Psoas muscle (tissue), 8 donors: Measurements from ENCODE around the gene EPB41L4A. TPM values are rescaled to one million over a fixed set of nuclear protein-coding genes. Genes with fewer than 3 reads are reported as not detected.
"Not testable (repeated sequence)": the region's sequence is repeated elsewhere in the genome, so short reads cannot be mapped to it uniquely, and the experiment has no call there.

Experiments used
- ATAC-seq, 4 donors: fragments of 200-7000 bp; cut with Tn5 transposase; one replicate each; pipeline ENCODE4 v1.9.1; 2020; ENCODE audit warnings: moderate library complexity in 3 of 4, mild to moderate bottlenecking in 2 of 4
- DNase-seq, 2 donors: peaks; one replicate each; pipeline ENCODE4 v3.0.0-alpha.2; 2020
- H3K27ac ChIP-seq: fragments of 200-600 bp; one replicate; pipeline ENCODE4 v1.8.0; 2022
- H3K27me3 ChIP-seq, 3 donors: fragments of 200-600 bp in 1 of 3; one replicate each; pipeline versions ENCODE4 v1.6.1 to v1.8.0; 2013 to 2022; ENCODE audit warnings: low read length in 2 of 3, mild to moderate bottlenecking in 2 of 3, moderate library complexity in 1 of 3; ENCODE audit not compliant: insufficient read depth in 3 of 3
- H3K36me3 ChIP-seq, 2 donors: fragments of 200-600 bp in 1 of 2; one replicate each; pipeline versions ENCODE4 v1.6.1 to v1.8.0; 2013 to 2022; ENCODE audit warnings: low read depth in 1 of 2, mild to moderate bottlenecking in 1 of 2, moderate library complexity in 1 of 2; ENCODE audit not compliant: insufficient read depth in 1 of 2
- H3K4me1 ChIP-seq: fragments of 200-600 bp; one replicate; pipeline ENCODE4 v1.8.0; 2022
- H3K4me3 ChIP-seq: fragments of 200-600 bp; one replicate; pipeline ENCODE4 v1.8.0; 2022; ENCODE audit warnings: mild to moderate bottlenecking
- H3K9me3 ChIP-seq: fragments of 200-600 bp; one replicate; pipeline ENCODE4 v1.8.0; 2022
- WGBS, 3 donors: extraction: QIAGEN DNeasy Blood & Tissue Kit; methylation state at CpG; one replicate each; pipeline versions ENCODE4 v1.1.6 to v1.1.7; 2013; 5-methylcytosine and 5-hydroxymethylcytosine counted together
- intact Hi-C, 2 donors: fragments of 100-400 bp; cut with DNase I; formaldehyde crosslinking; loops; one replicate each; pipeline versions ENCODE4 v1.11.0 to v1.14.2; 2022
- polyA plus RNA-seq, 3 donors: library from polyadenylated mRNA; stranded (reverse); fragments of 200-250 nt; gene quantifications; one replicate each; pipeline ENCODE4 v1.2.3, GENCODE V29; 2013
- total RNA-seq, 4 donors: library from RNA; stranded (reverse); fragmentation: NEBNext Ultra II Directional in 2 of 4; extraction: Animal tissue kit (Norgen Biotek cat#: 25700) in 2 of 4; gene quantifications; one replicate each; pipeline versions ENCODE4 v1.2.1 to v1.2.4, GENCODE V29; 2021 to 2023
- TF ChIP-seq, protein P1 (sequence below): fragments of 200-600 bp; IDR thresholded peaks from one replicate; pipeline ENCODE4 v1.8.0; 2022; ENCODE audit warnings: antibody characterized with exemption
- donor health status: healthy with polysubstance abuse.
- donor health status: DM: no; HTN: no; CAD: no; lungs with moderate emphysema.
- donor health status: Bipolar disorder and iron deficiency.
- donor health status: healthy.
- donor health status: DM: yes; HTN: yes; CAD: no.
- donor health status: DM: no; HTN: no; CAD: no.
- donor health status: DM: no; HTN: no; CAD: no.
- donor health status: DM: yes; HTN: yes; CAD: no.

The EPB41L4A gene
- total and polyA plus RNA-seq, 7 donors = 1.0 to 7.2 (median 1.9) TPM

DNA sequence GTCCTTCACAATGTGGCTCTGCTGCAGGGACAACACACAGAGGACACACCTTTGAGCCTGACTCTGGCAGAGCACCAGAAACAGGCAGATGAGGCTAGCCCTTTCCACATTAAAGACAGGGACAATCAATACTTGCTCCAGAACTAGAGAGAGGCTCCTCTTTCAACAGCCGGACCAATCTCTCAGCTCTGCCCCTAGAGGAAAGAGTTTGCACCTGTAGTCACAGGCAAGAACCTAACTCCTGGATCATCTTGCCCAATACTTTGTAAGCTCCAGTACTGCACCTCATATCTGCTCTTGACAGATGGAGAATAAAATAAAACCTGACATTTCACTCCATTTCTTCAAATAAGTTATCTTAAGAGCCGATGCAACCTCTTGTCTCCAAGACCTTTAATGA lies 52.1 kb downstream of the EPB41L4A start:
- WGBS, 3 donors = 72 to 85% (median 77%) methylated on average over 2 of the region's 2 CpGs
- Histone ChIP-seq H3K4me1 (no peaks in the 10 kb centered on the region), H3K36me3 (no peaks in the 10 kb centered on the region), H3K27ac (no peak overlapping the region), H3K27me3 (no peaks in the 10 kb centered on the region), H3K9me3 (no peaks in the 10 kb centered on the region), H3K4me3 (no peak overlapping the region)
- intact Hi-C loops = no loop called here
- TF ChIP-seq, protein P1, sequence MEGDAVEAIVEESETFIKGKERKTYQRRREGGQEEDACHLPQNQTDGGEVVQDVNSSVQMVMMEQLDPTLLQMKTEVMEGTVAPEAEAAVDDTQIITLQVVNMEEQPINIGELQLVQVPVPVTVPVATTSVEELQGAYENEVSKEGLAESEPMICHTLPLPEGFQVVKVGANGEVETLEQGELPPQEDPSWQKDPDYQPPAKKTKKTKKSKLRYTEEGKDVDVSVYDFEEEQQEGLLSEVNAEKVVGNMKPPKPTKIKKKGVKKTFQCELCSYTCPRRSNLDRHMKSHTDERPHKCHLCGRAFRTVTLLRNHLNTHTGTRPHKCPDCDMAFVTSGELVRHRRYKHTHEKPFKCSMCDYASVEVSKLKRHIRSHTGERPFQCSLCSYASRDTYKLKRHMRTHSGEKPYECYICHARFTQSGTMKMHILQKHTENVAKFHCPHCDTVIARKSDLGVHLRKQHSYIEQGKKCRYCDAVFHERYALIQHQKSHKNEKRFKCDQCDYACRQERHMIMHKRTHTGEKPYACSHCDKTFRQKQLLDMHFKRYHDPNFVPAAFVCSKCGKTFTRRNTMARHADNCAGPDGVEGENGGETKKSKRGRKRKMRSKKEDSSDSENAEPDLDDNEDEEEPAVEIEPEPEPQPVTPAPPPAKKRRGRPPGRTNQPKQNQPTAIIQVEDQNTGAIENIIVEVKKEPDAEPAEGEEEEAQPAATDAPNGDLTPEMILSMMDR = no peak
- DNase-seq = no peak
- ATAC-seq = peak in 1 of 4 donors; percentile 42

DNA sequence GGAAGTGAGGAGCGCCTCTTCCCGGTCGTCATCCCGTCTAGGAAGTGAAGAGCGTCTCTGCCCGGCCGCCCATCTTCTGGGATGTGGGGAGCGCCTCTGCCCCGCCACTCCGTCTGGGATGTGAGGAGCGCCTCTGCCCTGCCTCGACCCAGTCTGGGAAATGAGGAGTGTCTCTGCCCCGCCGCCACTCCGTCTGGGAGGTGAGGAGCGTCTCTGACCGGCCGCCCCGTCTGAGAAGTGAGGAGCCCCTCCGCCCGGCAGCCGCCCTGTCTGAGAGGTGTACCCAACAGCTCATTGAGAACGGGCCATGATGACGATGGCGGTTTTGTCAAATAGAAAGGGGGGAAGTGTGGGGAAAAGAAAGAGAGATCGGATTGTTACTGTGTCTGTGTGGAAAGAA lies 58.3 kb downstream of the EPB41L4A start:
- H3K4me3 ChIP-seq, intact Hi-C loops, DNase-seq, H3K27ac ChIP-seq, H3K36me3 ChIP-seq, H3K9me3 ChIP-seq, H3K4me1 ChIP-seq, H3K27me3 ChIP-seq, ATAC-seq: not testable (repeated sequence)
- 78 to 94% (median 85%) methylated on average over 24 to 25 of the region's 26 CpGs for WGBS, 3 donors

DNA sequence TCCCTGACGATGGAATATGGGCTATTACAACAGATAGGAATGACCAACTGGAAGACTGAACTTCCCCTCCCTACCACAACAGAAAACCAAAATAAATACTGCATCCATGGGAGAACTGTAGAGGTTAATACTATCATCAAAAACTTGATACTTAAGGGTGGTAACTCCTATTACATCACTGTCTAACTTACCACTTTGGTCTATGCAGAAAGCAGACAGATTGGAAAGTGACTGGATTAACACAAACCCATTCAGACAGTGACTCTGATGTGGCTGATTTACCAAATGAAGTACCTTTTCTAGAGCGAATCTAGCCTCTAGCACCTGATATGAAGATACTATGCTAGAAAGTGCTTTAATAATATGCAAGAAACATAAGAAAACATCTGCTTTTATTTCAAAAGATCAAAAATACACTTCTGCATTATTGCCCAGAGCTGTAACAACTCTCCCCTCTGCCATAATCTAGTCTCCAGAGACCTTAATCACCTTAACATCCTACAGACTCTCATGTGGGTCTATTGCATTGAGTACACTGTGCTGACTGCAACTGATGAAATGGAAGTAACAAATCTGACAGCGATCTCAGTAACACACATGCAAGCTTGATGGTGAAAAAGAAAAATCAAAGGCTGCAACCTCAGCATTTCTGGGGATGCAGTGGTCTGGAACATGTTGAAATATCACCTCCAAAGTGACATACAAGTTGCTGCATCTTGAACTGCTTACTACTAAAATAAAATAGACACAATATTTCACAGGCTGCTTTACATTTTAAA lies 62.7 kb downstream of the EPB41L4A start:
- Histone ChIP-seq H3K4me3 (no peak overlapping the region), H3K4me1 (no peaks in the 10 kb centered on the region), H3K36me3 (no peaks in the 10 kb centered on the region), H3K9me3 (no peaks in the 10 kb centered on the region), H3K27ac (no peak overlapping the region), H3K27me3 (no peaks in the 10 kb centered on the region)
- WGBS, 3 donors = 94 to 97% (median 94%) methylated on average over 3 of the region's 3 CpGs
- ATAC-seq (no peak), DNase-seq (no peak)
- TF ChIP-seq, protein P1 = no peak
- intact Hi-C loops = loop anchor here in 1 of 2 donors (5.0 kb wide), 1 partner anchor 51 kb away; no protein-coding TSS in a partner anchor

DNA sequence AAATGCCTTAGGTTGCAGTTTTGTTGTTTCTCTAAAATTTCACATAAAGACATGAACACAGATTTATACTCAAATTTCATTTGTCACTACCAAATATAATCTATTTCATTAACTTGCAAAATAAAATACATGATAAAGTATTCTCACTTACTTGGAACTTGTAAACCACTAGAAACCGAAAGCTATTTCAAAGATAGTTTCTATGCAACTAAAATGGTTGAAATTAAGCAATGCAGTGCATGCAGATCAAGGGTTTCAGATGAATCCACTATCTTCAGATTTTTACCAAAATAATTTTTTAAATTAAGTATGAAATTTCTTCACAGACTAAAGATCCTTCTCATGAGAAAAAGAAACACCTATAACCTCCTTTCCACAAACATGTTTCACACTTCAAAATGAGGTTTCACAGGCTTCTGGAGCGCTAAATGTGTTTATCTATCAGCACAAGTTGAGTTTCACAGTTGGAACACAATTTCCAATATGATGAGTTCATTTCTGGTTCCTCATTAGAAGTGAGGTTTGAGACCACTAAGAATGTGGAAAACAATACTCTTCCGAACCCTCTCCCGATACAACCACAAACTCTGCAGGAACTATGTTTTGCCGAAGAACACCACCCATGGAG lies 63.9 kb downstream of the EPB41L4A start:
- Histone ChIP-seq H3K9me3 (no peaks in the 10 kb centered on the region), H3K27me3 (no peaks in the 10 kb centered on the region), H3K4me1 (no peaks in the 10 kb centered on the region), H3K4me3 (no peak overlapping the region), H3K36me3 (no peaks in the 10 kb centered on the region), H3K27ac (no peak overlapping the region)
- TF ChIP-seq, protein P1 = no peak
- no peak for DNase-seq
- intact Hi-C loops = loop anchor here in 1 of 2 donors (5.0 kb wide), 1 partner anchor 52 kb away; no protein-coding TSS in a partner anchor
- WGBS, 3 donors = 88 to 90% (median 89%) methylated on average over 5 of the region's 5 CpGs
- no peak for ATAC-seq

DNA sequence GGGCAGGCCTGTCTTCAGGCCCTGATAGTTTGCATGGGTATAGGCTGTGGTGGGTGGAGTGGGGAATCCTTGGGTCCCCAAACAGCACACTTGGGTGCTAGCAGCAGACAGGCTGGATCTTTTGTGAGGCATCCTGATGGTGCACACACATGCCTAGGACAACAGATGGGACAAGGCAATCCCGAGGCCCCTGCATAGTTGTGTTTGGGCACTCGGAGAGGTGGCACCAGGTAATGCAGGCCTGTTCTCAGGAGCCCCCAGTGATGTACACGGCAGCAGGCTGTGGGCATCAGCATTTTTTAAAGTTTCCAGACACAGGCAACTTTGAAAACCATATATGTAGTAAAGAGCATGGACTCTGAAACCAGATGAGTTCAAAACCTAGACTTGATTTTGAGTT lies 65.4 kb downstream of the EPB41L4A start:
- no peak for DNase-seq

More for the DNA sequence above, 65.4 kb downstream of the EPB41L4A start:
- peak in 1 of 4 donors; percentile 22 for ATAC-seq
- H3K9me3 ChIP-seq = no peaks in the 10 kb centered on the region
- no peaks in the 10 kb centered on the region for H3K36me3 ChIP-seq
- no peaks in the 10 kb centered on the region for H3K27me3 ChIP-seq
- no peak overlapping the region for H3K4me3 ChIP-seq
- TF ChIP-seq, protein P1 = no peak
- H3K4me1 ChIP-seq = no peaks in the 10 kb centered on the region
- intact Hi-C loops = no loop called here
- 60 to 76% (median 67%) methylated on average over 3 of the region's 3 CpGs for WGBS, 3 donors
- no peak overlapping the region for H3K27ac ChIP-seq
